IPS DF 19.7 (cell line): ENCODE results near the gene SPON1.

Experiments
- DNase-seq: peaks from one replicate; pipeline ENCODE4 v3.0.0-alpha.2; 2013; ENCODE audit warnings: low read depth, low spot score

SPON1 gene

DNA sequence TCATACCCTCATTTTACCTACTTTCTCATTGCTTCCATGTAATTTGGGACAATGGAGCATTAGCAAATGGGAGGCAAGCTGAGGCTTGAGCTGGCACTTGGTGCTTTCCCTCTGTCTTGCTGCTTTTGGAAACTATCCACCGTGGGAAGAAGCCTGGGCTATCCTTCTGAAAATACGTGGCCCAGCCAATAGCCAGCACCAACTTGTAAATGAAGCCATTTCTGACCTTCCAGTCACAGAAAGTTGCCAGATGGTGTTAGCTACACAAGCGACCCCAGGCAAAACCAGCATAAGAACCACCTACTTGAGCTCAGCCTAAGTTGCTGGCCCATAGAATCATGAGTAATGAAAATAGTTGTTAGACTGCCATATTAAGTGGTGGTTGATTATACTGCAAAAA lies 18.5 kb upstream of the SPON1 start:
- no peak for DNase-seq

DNA sequence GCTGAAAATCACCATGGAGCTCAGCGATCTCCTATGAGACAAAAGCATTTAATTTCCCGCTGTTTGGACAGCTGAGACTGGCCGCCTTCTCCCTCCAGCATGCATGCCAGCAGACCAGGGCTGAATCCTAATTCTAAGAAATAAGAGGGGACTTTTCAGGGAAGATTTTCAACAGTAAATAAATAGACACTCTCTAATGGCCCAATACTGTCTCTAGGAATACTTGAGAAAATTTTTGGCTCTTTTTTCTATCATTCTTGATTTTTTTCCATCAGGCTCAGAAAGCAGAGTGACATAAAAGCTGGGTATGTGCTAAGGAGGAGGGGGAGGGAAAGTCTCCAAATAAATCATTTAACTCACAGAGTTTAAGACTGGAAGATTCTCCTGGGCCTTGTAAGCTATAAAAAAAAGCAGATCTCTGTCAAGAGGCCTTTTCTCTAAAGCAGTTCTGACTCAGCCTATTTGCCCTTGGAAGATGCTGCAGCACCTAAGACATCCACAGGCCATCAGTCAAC lies 17.6 kb upstream of the SPON1 start:
- no peak for DNase-seq

DNA sequence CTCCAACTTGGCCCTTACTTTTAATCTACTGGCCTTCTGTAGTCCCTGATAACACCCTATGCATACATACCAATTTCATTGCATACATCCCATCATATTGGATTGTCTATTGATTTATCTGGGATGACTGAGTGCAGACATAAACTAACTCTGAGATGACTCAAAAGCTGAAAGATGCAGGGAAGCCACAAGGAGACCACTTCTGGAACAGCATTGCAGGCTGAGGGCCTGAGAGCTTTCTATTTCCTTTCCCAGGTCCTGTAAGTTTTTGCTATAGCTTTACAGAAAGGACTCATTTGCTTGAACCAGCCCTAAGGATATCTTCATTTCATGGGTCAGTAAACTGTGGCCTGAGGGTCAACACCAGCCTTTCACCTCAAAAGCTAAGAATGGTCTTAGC lies 15.1 kb upstream of the SPON1 start:
- no peak for DNase-seq

DNA sequence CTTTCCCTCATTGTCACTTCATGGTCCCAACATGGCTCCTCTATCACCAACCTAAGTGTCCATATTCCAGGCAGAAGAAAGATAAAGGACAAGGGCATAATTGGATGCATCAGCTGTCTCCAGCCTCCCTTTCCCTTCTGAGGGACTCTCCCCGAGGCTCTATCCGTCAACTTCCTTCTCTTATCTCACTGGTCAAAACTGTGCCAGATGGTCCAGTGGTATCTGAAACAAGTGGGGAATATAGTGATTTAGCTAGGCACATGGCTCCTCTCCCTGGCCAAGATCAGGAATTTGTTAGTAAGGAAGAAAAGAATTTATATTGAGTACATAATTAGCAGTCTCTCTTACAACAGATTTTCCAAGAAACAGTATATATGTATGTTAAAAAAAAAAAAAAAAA lies 12.6 kb upstream of the SPON1 start:
- no peak for DNase-seq

DNA sequence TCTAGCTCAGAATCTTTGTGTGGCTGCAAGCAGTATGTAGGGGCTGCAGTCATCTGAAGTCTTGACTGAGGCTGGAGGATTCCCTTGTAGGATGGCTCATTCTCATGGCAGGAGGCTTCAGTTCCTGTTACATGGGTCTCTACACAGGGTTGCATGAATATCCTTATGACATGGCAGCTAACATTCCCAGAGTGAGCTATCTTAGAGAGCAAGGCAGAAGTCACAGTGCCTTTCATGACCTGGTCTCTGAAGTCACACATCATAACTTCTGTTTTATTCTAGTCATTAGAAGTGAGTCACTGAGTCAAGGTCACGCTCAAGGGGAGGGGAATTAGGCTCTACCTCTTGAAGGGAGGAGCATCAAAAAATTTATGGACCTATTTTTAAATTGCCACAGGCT lies 10.3 kb upstream of the SPON1 start:
- DNase-seq, result no peak

DNA sequence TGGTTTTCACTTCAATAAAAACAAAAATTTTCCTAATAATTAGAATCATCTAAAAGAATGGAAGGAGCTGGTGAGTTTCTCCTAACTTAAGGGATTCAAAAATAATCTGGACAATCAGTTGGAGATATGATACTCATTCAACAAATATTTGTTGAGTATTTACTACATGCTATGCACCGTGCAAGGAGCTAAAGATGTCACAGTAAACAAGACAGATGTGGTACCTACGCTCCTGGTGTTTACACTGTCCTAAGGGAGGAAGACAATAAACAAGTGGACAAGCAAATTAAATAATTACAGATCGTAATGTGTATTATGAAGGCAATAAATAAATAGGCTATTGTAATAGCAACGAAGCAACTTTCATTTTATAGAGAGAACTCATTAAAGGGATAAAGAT lies 9.9 kb upstream of the SPON1 start:
- no peak for DNase-seq

DNA sequence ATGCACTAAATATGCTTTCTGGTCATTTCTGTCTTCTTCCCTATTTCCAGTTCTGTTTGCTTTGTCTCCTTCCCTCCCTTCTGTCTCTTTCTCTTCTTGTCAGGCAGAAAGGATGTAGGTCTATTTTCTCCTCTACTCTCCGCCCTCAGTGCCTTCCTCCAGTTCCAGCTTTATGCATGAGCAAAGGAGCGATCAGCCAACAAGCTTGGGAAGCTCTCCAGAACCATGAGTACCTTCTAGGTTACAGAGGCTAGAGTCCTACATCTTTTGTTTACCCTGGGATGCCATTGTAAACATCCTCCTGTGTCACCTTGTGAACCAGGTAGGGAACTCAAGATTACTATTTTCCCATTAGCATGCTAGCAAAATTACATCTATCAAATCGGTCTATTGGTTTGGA lies 7.9 kb upstream of the SPON1 start:
- no peak for DNase-seq

DNA sequence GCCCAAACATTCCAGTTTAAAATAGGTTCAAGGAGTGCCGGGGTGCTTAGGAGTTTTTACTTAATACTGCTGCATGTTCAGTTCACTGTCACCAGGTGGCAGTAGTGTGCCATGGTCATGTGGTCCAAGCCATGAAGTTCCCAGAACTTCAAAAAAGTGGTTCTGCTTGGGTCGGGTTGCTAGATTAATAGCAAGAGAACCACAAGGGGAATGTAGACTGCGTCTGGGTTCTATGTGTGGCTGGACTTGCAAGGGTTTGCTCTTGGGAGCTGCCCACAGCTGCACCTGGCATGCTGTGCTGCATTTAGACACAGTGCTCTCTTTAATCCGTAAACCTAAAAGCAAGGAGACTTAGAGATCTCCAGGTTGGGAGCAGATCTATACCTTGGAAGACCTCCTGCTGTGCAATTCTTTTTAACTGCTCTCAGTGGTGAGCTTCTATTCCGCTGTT lies 6.5 kb upstream of the SPON1 start:
- DNase-seq, result no peak

DNA sequence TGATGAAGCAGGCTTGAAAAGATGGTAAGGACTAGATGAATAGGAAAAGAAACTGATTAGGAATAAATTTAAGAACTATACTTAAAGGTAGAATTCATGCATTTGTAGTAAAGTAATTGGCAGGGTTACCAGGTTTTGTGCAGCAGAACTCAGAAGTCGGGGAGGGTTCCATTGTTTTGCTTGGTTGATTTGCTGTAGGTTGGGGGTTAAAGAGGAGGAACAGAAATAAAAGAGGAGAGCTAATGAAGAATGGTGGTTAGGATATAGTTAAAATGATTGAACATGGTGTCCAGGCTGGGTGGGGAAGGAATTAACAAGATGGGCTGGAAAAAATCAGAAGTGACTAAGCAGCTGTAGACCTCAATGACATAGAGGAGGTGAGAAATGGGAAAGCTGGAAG lies 5.5 kb upstream of the SPON1 start:
- DNase-seq, result no peak

DNA sequence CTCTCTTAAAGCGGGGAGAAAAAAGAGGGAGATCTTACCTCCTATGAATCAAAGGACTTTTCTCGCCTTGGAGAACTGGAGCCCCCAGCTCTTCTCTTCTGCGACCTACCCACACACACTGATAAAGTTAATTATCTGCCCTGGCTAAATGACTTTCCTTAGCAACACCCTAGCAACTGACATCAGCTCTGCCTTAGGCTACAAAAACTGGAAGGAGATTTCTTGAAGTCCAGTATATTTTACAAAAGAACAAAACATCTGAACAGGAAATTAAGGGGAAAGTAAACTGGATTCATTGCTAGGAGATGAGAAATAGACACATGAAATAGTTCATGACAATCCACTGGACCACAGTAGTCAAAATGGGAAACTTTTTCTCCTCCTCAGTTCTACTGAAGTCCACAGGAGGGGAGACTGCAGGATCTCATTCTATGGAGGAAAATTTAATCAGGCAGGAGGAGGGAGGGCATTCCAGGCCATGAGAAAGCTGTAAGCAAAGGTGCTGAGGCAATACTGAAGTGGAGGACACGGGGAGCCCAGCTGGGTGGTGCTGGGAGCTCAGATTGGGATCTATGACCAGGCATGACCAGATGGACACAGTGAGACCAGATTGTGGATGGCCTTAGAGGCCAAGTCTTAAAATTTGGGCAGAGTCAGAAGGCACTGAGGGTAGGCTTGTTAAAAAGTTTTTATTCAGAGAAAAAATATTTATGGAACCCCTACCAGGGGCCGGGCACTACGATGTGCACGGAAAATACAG lies 3.7 kb upstream of the SPON1 start:
- DNase-seq, result no peak

DNA sequence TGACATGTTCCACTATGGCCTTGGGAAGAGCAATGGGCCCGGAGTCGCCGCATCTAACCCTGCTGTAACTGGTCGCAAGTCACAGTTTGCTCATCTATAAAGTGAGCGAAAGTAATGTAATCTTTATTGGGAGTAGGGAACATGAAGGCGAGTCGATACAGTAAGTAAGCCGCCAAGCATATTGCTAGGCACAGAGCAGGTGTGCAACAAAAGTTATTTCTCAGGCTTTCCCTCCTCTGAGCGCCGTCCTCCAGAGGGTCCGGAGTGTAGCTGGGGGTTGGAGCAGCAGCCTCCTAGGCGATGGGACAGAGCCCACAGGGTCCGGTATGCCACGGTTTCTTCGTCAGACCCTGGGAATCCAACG lies 343 bp upstream of the SPON1 start:
- no peak for DNase-seq

DNA sequence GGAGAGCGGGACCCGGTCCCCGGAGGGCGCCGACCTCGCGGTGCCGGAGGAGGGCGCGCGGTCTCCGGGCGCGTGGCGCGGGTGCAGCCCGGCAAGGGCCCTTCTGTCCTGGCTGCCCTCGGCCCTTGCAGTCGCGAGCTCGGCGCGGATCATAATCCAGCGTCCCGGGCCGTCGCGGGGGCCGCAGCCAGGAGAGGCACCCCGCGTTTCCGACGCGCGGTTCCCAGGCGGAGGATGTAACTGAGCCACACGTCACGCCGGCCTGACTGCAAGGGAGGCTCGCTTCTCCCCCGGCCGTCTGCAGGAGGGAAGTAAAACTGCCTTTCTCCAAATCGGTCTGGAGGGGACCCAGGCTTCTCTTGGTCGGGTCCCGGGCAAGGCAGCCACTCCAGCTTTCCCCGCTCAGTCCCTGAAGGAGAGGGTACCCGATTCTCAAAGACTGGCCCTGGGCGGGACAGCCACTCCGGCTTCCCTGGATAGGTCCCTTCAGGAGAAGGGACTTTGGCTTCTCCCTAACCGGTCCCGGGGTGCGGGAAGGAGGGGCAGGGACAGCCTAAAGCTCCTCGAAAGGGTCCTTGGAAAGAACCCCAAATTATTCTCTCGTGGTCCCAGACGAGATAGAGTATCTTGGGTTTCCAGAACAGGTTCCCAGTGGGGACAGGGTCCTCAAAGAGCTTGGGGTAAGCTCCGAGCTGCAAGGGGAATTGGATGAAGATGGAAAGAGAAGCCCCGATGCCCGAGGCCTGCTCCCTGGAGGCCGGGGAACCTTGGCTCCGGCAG lies 836 bp downstream of the SPON1 start:
- no peak for DNase-seq

DNA sequence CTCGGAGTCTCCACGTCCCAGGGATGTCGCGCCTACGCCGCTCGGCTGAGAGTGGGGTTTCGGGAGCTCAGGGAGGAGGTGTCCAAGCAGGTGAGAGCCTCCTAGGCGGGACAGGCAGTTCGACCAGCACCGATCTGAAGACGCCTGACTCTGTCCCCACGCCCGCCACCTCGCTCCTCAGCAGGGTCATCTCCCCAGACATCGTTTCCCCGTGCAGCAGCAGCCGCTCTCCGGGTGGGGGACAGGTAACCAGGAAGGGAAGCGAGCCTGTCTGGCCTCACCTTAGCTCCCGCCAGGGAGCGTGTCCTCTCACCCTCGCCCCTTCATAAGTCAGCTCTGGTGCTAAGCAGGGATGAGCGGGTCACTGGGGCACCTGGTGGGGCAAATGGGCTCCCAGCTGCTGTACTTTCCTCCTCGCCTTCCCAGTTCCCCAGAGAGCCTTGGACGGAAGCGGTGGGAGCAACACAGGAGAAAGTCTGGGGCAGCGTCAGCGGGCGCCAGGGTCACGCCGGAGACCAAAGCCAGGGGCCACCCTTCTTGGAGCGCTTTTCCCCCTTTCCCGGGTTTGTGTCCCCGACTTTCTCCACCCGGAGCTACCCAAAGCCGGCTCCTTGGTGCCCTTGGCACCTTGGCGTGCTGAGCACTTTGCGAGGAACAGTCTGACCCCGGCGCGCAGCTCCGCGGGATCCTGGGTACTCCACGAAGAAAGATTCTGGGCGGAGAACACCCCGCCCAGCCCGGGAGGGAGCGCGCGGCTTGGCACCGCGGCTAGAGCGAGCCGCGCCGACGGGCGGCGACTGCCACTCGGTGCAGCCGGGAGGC lies 1.6 kb downstream of the SPON1 start:
- DNase-seq, result no peak

DNA sequence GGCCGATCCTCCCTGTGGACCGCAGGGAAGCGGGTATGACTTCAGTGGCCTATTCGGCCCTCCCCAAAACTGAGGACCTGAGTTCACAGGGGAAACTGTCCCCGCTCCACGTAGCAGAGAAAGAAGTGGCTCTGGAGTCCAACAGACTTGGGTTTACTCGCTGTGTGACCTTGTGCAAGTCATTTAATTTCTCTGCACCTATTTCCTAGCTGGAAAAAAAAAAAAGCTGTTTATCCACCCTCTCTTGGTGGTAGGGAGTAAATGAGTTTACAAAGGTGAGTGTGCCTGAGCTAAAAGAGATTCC lies 2.2 kb downstream of the SPON1 start:
- no peak for DNase-seq

DNA sequence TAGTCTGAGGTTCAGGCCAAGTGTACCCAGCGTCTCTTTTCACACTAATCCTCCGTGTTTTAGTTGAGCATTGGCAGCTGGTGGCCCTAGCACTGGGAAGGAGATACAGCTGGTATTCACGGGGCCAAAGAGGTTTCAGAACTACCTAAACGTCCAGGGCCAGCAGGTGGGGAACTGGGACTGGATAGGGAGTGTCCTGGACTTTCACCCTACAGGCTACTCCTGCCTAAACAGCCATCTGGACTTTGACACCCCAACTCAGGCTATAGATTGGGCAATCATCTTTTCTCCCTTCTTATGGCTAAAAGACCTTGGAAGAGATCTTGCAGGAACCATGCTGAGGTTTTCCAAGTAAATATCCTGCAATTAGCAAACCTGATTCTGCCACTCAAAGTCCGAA lies 2.8 kb downstream of the SPON1 start:
- DNase-seq, result no peak

DNA sequence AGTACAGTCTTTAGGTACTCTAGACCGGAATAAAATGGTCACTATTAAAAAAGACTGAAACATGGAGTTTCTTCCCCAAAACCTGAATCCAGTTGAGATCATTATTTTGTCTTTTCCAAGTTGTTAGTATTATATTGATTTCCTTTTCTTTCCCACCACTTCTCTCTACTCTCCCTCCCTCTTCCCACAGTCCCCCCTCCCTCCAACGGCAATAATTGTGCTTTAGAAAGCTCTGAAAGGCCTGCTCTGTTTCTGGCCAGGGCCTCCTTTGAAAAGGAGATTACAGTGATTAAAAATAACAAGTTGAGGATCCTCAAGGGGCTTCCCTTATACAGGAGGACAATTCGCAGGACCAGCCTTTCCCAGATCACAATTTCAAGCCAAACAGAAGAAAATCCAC lies 3.5 kb downstream of the SPON1 start:
- no peak for DNase-seq

DNA sequence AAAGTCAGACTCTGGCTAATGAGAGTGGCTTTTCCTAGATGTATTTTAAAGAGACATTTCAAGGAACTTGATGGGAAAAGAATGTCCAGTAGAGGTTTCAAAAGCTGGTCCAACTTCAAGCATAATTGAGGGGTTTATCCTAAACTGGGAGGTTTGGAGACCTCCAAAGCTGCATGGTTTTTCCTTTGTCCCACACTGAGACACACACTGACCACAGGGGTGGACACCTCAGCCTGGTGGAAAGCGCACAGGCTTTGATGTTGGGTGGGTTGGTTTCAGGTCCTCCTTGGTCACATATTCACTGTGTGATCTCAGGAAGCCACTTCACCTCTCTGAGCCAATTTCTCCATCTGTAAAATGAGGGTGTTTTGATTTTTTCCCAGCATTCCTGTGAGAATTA lies 4.0 kb downstream of the SPON1 start:
- no peak for DNase-seq

DNA sequence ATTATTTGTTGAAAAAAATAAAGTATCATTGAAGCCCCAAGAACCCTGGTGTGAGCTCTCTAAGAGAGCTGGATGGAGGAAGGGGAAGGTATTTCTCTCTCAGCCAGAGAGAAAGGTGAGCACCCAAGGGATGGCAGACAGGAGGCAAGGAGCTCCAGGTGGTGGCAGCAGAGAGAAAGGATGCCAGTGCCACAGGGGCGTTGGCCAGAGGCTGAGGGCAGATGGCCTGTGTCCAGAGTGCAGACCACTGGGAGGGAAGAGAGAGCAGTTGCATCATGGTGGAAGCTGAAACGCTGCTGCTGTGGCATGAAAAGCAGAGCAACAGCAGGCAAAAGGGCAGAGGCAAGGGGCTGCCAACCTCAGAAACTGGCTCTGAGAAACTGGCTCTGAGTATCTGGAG lies 8.5 kb downstream of the SPON1 start:
- no peak for DNase-seq

DNA sequence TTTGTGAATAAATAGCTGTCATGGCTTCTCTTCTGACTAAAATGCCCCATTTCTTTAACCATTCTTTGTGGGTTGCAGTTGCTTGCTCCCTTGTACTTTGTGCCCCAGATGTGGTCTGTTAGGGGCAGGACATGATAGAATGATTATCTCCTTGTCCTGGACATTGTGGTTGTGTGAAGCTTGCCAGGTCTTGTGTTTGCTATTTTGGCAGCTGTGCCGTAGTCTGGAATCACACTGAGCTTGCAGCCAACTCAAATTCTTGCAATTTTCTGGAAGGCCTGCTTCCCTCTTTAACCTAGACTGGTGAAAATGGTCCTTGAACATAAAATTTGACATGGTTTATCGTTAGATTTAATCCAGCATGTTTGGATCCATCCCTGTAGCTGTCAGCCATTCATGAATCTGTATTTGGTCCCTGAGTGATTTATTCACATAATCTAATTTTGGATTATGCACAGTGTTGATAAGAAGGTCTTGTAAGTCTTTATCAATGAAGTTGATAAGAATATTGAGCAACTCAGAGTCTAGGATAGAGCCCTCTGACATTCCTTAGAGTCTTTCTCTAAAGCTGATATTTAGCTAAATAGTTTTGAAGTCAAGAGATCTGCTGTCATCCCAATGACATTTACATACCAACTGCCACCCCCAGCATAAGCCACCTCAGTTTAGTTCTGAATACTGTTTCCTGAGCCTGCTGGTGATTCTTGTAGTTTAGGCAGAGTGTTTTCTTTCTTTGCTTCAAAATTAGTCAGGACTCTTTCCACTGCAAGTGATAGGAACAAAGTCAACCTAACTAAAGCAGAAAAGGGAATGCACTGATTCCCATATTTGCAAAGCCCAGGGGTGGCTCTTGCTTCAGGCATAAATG lies 9.8 kb downstream of the SPON1 start:
- no peak for DNase-seq

DNA sequence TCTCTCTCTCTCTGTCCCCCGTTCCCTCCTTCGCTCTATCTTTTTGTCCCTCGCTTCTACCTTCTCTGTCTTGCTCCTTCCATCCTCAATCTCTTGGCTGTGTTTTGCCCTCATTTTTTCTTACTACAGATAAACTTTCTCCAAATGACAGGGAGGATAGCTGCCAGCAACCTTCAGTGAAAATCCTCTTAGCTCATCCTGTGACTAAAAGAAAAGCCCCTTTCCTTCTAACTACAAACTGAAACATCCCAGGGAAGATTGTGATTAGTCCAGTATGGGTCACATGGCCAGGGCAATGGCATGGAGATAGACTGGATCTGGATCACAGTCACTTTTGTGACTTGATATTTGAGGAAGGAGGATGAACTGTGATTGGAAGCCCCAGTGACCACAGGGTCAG lies 10.4 kb downstream of the SPON1 start:
- no peak for DNase-seq

DNA sequence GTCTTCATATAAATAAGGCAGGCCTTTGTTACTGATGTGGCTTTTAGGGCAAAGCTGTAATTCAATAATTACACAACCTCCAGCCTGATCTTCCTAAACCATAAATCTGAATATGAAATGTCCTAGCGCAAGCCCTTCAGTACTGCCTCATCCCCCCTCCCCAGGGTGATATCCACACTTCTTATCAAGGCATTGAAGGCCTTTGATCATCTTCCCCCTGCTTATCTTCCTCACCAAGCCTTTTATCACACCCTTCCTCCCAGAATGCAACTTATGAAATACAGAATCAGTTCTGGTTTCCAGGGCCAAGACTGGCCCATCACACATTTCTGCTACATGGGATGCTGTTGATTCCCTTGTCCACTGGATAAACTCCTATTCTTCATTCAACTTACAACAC lies 12.1 kb downstream of the SPON1 start:
- no peak for DNase-seq
